PC-9 (cell line): ENCODE results near the gene ALK. TPM values are rescaled to one million over a fixed set of nuclear protein-coding genes. Genes with fewer than 3 reads are reported as not detected.

ENCODE experiments used
- BruUV-seq: library from RNA; stranded (reverse); fragments of 400-500 nt; replicated peaks from 2 replicates; lab custom pipeline; 2021; lab: Mats Ljungman, UMichigan
- CTCF ChIA-PET: fragments of 300-600 bp; sonication (Branson Sonifier 250); formaldehyde crosslinking; loops from one replicate; lab custom pipeline; 2022; ENCODE audit warnings: antibody characterized with exemption; lab: Charles Lee
- POLR2A ChIA-PET: fragments of 300-600 bp; sonication (Branson Sonifier 250); formaldehyde crosslinking; loops from one replicate; lab custom pipeline; 2022; ENCODE audit warnings: antibody characterized with exemption; ENCODE audit not compliant: unreplicated experiment; lab: Charles Lee
- DNase-seq, 2 experiments: peaks; one replicate each; pipeline versions ENCODE4 v3.0.0 to v3.0.0-alpha.2; 2015 to 2022; ENCODE audit warnings: mixed read lengths in 1 of 2
- H2AFZ ChIP-seq: fragments of 200-600 bp; sonication (generic); 2 replicates; pipeline ENCODE4 v1.8.1; 2017; ENCODE audit warnings: antibody characterized with exemption
- H3F3A ChIP-seq: fragments of 200-600 bp; sonication (generic); 2 replicates; pipeline ENCODE4 v1.8.1; 2017; ENCODE audit warnings: antibody characterized with exemption, mild to moderate bottlenecking, low read depth; ENCODE audit not compliant: insufficient read depth
- H3K27ac ChIP-seq: fragments of 200-600 bp; sonication (generic); 2 replicates; pipeline ENCODE4 v1.6.1; 2016; ENCODE audit warnings: mixed run types
- H3K27me3 ChIP-seq: fragments of 200-600 bp; sonication (generic); 2 replicates; pipeline ENCODE4 v1.6.1; 2016; ENCODE audit warnings: low read depth, mixed run types; ENCODE audit not compliant: insufficient read depth
- H3K36me3 ChIP-seq: fragments of 200-600 bp; sonication (generic); 2 replicates; pipeline ENCODE4 v1.6.1; 2016; ENCODE audit warnings: low read depth, mixed run types
- H3K4me1 ChIP-seq: fragments of 200-600 bp; sonication (generic); replicated peaks from 2 replicates; pipeline ENCODE4 v1.6.1; 2016; ENCODE audit warnings: mixed run types; ENCODE audit not compliant: insufficient read depth
- H3K4me2 ChIP-seq: fragments of 200-600 bp; sonication (generic); 2 replicates; pipeline ENCODE4 v1.6.1; 2017; ENCODE audit warnings: mixed run types
- H3K4me3 ChIP-seq: fragments of 200-600 bp; sonication (generic); 2 replicates; pipeline ENCODE4 v1.6.1; 2016; ENCODE audit warnings: mixed run types
- H3K79me2 ChIP-seq: fragments of 200-600 bp; sonication (generic); 2 replicates; pipeline ENCODE4 v1.6.1; 2017; ENCODE audit warnings: low read depth, mixed run types
- H3K9me2 ChIP-seq: fragments of 200-600 bp; sonication (generic); 2 replicates; pipeline ENCODE4 v1.8.1; 2017; ENCODE audit warnings: mild to moderate bottlenecking; ENCODE audit not compliant: insufficient read depth
- H3K9me3 ChIP-seq: fragments of 200-600 bp; sonication (generic); 2 replicates; pipeline ENCODE4 v1.8.1; 2016; ENCODE audit warnings: low read depth; ENCODE audit not compliant: insufficient read depth
- H4K20me1 ChIP-seq: fragments of 200-600 bp; sonication (generic); 2 replicates; pipeline ENCODE4 v1.8.1; 2017; ENCODE audit not compliant: insufficient read depth
- EZH2 ChIP-seq: fragments of 200-600 bp; sonication (generic); IDR thresholded peaks from 2 replicates; pipeline ENCODE4 v1.8.0; 2017; ENCODE audit warnings: antibody characterized with exemption, low read depth
- intact Hi-C: fragments of 100-400 bp; cut with micrococcal nuclease; formaldehyde crosslinking; loops from one replicate; pipeline ENCODE4 v1.10.0; 2022; ENCODE audit not compliant: unreplicated experiment
- total RNA-seq: library from RNA; stranded (reverse); gene quantifications from 2 replicates; pipeline ENCODE4 v1.2.3, GENCODE V29; 2021
- TF ChIP-seq, protein P1 (sequence below): fragments of 200-600 bp; sonication (generic); conservative IDR thresholded peaks from 2 replicates; pipeline ENCODE4 v1.6.1; 2017; ENCODE audit warnings: mixed run types, antibody characterized with exemption, mild to moderate bottlenecking, moderate library complexity

The ALK gene
- total RNA-seq, 1 experiment from 2014 or later: not detected

- H3K4me1 ChIP-seq: no peaks in the 10 kb centered on the region
- no peak overlapping the region for H2AFZ ChIP-seq
- intact Hi-C loops: no loop called here
- no peak overlapping the region for H3K4me3 ChIP-seq
- no peaks in the 10 kb centered on the region for H3K9me3 ChIP-seq
- H3K4me2 ChIP-seq: no peak overlapping the region
- H3K27ac ChIP-seq: no peak overlapping the region
- H3K79me2 ChIP-seq: no peaks in the 10 kb centered on the region
- no peak for TF ChIP-seq EZH2
- TF ChIP-seq, protein P1, sequence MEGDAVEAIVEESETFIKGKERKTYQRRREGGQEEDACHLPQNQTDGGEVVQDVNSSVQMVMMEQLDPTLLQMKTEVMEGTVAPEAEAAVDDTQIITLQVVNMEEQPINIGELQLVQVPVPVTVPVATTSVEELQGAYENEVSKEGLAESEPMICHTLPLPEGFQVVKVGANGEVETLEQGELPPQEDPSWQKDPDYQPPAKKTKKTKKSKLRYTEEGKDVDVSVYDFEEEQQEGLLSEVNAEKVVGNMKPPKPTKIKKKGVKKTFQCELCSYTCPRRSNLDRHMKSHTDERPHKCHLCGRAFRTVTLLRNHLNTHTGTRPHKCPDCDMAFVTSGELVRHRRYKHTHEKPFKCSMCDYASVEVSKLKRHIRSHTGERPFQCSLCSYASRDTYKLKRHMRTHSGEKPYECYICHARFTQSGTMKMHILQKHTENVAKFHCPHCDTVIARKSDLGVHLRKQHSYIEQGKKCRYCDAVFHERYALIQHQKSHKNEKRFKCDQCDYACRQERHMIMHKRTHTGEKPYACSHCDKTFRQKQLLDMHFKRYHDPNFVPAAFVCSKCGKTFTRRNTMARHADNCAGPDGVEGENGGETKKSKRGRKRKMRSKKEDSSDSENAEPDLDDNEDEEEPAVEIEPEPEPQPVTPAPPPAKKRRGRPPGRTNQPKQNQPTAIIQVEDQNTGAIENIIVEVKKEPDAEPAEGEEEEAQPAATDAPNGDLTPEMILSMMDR: no peak
- POLR2A ChIA-PET: no interaction called here
- DNase-seq: no peak
- no TSS peak for BruUV-seq
- no peaks in the 10 kb centered on the region; the same call in 1 of the 2 replicates for H4K20me1 ChIP-seq
- peaks cover 65% of the 10 kb centered on the region for H3K27me3 ChIP-seq
- H3K9me2 ChIP-seq: no peaks in the 10 kb centered on the region
- no peaks in the 10 kb centered on the region for H3K36me3 ChIP-seq
- CTCF ChIA-PET: no interaction called here
- H3F3A ChIP-seq: no peaks in the 10 kb centered on the region
These were observed 403.4 kb downstream of the ALK start for GRCh38 chr2:29518010-29518409.

DNA sequence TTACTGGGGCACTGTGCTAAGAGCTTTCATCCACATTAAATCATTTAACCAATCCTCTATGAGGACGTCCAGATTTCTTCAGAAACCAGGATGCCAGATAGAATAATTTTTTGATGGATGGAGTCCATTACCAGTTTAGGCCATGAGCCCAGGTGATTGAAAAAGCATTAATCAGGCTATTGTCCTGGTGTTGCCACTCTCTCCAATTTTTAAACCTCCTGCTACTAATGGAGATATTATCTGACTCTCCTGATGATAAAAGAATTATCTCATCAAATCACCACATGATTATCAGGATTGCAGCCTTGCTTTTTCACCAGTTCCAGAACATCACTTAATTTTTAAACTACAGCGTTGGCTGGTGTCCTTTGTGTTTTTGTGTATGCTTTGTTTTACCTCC lies 404.0 kb downstream of the ALK start:
- ChIA-PET POLR2A (no interaction called here), CTCF (no interaction called here)
- H3K9me2 ChIP-seq: no peaks in the 10 kb centered on the region
- no peak overlapping the region for H2AFZ ChIP-seq
- no TSS peak for BruUV-seq
- no peak for TF ChIP-seq EZH2
- TF ChIP-seq, protein P1: no peak
- no peaks in the 10 kb centered on the region for H3K9me3 ChIP-seq
- intact Hi-C loops: no loop called here
- peaks cover 63% of the 10 kb centered on the region for H3K27me3 ChIP-seq
- H3K4me3 ChIP-seq: no peak overlapping the region
- no peak overlapping the region for H3K27ac ChIP-seq
- no peaks in the 10 kb centered on the region for H3K36me3 ChIP-seq
- no peak overlapping the region for H3K4me2 ChIP-seq
- no peaks in the 10 kb centered on the region; the same call in 1 of the 2 replicates for H4K20me1 ChIP-seq
- H3K4me1 ChIP-seq: no peaks in the 10 kb centered on the region
- no peak for DNase-seq
- no peaks in the 10 kb centered on the region for H3K79me2 ChIP-seq
- no peaks in the 10 kb centered on the region for H3F3A ChIP-seq

DNA sequence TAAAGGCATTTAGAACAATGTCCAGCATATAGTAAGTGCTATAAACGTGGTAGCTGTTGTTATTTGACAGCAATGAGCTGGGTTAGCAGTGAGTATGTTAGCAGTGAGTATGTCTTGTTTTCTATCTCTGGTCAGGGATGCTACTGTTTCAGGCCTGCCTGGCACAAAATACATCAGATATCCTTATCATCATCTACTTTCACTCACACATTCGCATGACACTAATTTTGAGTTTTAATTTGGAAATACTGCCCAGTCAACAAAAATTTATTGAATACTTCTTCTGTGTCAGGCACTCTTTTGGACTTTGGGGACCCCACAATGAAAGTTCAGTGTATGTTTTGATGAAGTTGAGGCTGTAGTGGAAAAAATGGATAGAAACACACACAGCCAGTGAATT lies 404.6 kb downstream of the ALK start:
- peaks cover 58% of the 10 kb centered on the region for H3K27me3 ChIP-seq
- H3K4me3 ChIP-seq: no peak overlapping the region
- POLR2A ChIA-PET: no interaction called here
- H3K79me2 ChIP-seq: no peaks in the 10 kb centered on the region
- no peaks in the 10 kb centered on the region for H3F3A ChIP-seq
- H3K9me2 ChIP-seq: no peaks in the 10 kb centered on the region
- H3K4me1 ChIP-seq: no peaks in the 10 kb centered on the region
- H3K36me3 ChIP-seq: no peaks in the 10 kb centered on the region
- no peak for DNase-seq
- no peaks in the 10 kb centered on the region; the same call in 1 of the 2 replicates for H4K20me1 ChIP-seq
- no TSS peak for BruUV-seq
- H2AFZ ChIP-seq: no peak overlapping the region
- intact Hi-C loops: no loop called here
- H3K9me3 ChIP-seq: no peaks in the 10 kb centered on the region
- CTCF ChIA-PET: no interaction called here
- no peak overlapping the region for H3K4me2 ChIP-seq
- H3K27ac ChIP-seq: no peak overlapping the region
- TF ChIP-seq EZH2: no peak
- TF ChIP-seq, protein P1: no peak
